ES-I3 (cell line): ENCODE data around the gene ADGRG6.
"Not testable (repeated sequence)": the region's sequence is repeated elsewhere in the genome, so short reads cannot be mapped to it uniquely, and the experiment has no call there.

Experiments
- H3K36me3 ChIP-seq: 2 replicates; pipeline ENCODE4 v1.6.1; 2013; ENCODE audit warnings: mild to moderate bottlenecking, low read length, control low read depth, moderate library complexity; ENCODE audit not compliant: insufficient read depth
- H3K4me1 ChIP-seq: 2 replicates; pipeline ENCODE4 v1.6.1; 2013; ENCODE audit warnings: mild to moderate bottlenecking, control low read depth, low read length; ENCODE audit not compliant: insufficient read depth
- H3K9ac ChIP-seq: 2 replicates; pipeline ENCODE4 v1.6.1; 2013; ENCODE audit warnings: low read depth, mild to moderate bottlenecking, low read length, moderate library complexity
- H3K9me3 ChIP-seq: 2 replicates; pipeline ENCODE4 v1.6.1; 2013; ENCODE audit warnings: mild to moderate bottlenecking, low read length, moderate library complexity; ENCODE audit not compliant: control insufficient read depth, insufficient read depth

The ADGRG6 gene

DNA sequence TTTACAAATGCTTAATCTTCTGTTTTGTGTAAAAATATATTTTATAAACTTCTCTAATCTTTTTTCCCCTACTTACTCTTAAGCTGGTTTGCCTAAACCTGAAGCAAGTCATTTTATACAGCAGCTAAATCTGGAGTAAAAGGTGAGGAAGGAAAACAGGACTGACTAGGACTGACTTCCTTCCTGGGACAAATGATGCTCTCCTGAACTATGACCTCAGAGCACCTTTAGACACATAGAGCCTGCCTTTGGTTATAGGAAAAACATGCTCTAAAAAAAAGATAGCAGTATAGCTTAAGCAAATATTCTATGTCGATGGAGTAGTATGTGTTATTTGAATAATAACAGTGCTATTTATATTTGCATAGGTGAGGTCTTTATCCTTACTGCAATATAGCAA is 21.5 kb upstream of the ADGRG6 start:
- no peak overlapping the region for H3K9ac ChIP-seq

DNA sequence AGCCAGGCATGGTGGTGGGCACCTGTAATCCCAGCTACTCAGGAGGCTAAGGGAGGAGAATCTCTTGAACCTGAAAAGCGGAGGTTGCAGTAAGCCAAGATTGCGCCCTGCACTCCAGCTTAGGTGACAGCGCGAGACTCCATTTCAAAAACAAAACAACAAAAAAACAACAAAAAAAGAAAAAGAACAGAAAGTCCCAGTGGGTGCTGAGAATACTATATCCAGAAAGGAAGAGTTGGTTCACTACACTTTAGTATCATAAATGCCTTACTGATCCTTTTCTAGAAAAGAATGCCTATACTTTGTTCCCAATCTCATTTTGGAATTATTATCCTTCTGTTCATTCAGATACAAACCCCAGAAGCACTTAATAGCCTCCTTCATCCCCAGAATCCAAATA is 20.9 kb upstream of the ADGRG6 start:
- no peaks in the 10 kb centered on the region; the same call in 1 of the 2 replicates for H3K9me3 ChIP-seq
- H3K9ac ChIP-seq = no peak overlapping the region
- H3K36me3 ChIP-seq = no peaks in the 10 kb centered on the region
- no peaks in the 10 kb centered on the region; the same call in 1 of the 2 replicates for H3K4me1 ChIP-seq

More for the DNA sequence above, 21.5 kb upstream of the ADGRG6 start:
- Histone ChIP-seq H3K9me3 (no peaks in the 10 kb centered on the region; the same call in 1 of the 2 replicates), H3K4me1 (no peaks in the 10 kb centered on the region; the same call in 1 of the 2 replicates), H3K36me3 (no peaks in the 10 kb centered on the region)

DNA sequence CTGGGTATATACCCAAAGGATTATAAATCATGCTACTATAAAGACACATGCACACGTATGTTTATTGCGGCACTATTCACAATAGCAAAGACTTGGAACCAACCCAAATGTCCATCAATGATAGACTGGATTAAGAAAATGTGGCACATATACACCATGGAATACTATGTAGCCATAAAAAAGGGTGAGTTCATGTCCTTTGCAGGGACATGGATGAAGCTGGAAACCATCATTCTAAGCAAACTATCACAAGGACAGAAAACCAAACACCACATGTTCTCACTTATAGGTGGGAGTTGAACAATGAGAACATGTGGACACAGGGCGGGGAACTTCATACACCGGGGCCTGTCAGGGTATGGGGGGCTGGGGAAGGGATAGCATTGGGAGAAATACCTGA is 18.7 kb upstream of the ADGRG6 start:
- not testable (repeated sequence) for H3K9ac ChIP-seq, H3K4me1 ChIP-seq, H3K9me3 ChIP-seq, H3K36me3 ChIP-seq

- H3K36me3 ChIP-seq = no peaks in the 10 kb centered on the region
- no peaks in the 10 kb centered on the region; the same call in 1 of the 2 replicates for H3K9me3 ChIP-seq
These were observed 17.4 kb upstream of the ADGRG6 start for GRCh38 chr6:142284419-142284818.

GRCh38 chr6:142285235-142286087 is 16.3 kb upstream of the ADGRG6 start:
- no peaks in the 10 kb centered on the region; the same call in 1 of the 2 replicates for H3K9me3 ChIP-seq
- H3K9ac ChIP-seq = no peak overlapping the region
- no peaks in the 10 kb centered on the region for H3K4me1 ChIP-seq
- H3K36me3 ChIP-seq = no peaks in the 10 kb centered on the region

More at GRCh38 chr6:142284419-142284818, 17.4 kb upstream of the ADGRG6 start:
- Histone ChIP-seq H3K9ac (no peak overlapping the region), H3K4me1 (no peaks in the 10 kb centered on the region; the same call in 1 of the 2 replicates)

DNA sequence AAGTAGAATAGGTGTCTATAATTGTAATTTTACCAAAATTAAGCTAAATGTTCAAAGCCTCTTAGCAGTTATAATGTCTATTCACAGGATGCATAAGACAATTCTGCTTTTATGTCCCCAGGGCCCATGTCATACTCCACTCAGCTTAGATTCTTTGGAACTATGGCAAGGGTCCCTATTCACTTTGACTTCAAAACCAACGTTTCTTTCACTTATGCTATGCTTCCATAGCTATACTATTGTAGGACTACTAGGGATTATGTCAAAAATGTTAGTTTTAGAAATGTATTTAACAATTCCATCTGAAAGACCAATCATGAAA is 15.8 kb upstream of the ADGRG6 start:
- no peaks in the 10 kb centered on the region for H3K4me1 ChIP-seq
- H3K9me3 ChIP-seq = no peaks in the 10 kb centered on the region; the same call in 1 of the 2 replicates
- no peaks in the 10 kb centered on the region for H3K36me3 ChIP-seq
- no peak overlapping the region for H3K9ac ChIP-seq

GRCh38 chr6:142289687-142290086 is 12.1 kb upstream of the ADGRG6 start:
- no peaks in the 10 kb centered on the region; the same call in 1 of the 2 replicates for H3K9me3 ChIP-seq
- no peaks in the 10 kb centered on the region for H3K4me1 ChIP-seq
- H3K36me3 ChIP-seq = no peaks in the 10 kb centered on the region
- H3K9ac ChIP-seq = no peak overlapping the region

GRCh38 chr6:142290851-142291250 is 11.0 kb upstream of the ADGRG6 start:
- no peaks in the 10 kb centered on the region for H3K36me3 ChIP-seq
- H3K4me1 ChIP-seq = no peaks in the 10 kb centered on the region

DNA sequence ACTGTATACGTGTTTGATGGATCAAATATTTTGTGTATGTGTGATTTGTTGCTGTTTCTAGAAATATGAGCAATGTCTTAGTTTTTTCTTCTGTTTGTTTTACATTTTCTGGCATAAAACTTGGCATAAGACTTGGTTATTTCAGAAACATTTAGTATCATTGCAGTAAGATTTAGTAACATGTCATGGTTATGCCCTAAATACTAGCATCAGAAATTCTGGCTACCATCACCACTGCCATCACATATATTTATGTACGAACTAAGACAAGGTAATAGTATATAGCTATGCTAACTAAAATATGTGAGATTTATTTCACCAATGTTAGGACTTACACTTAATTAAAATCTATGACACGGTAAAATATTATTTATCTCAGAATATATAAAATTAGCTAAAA is 10.3 kb upstream of the ADGRG6 start:
- Histone ChIP-seq H3K36me3 (no peaks in the 10 kb centered on the region), H3K9me3 (no peaks in the 10 kb centered on the region), H3K9ac (no peak overlapping the region), H3K4me1 (no peaks in the 10 kb centered on the region)

More at GRCh38 chr6:142290851-142291250, 11.0 kb upstream of the ADGRG6 start:
- Histone ChIP-seq H3K9ac (no peak overlapping the region), H3K9me3 (no peaks in the 10 kb centered on the region)

GRCh38 chr6:142292166-142292924 is 9.5 kb upstream of the ADGRG6 start:
- Histone ChIP-seq H3K36me3 (no peaks in the 10 kb centered on the region), H3K9ac (no peak overlapping the region), H3K9me3 (no peaks in the 10 kb centered on the region), H3K4me1 (no peaks in the 10 kb centered on the region)

- H3K36me3 ChIP-seq = no peaks in the 10 kb centered on the region
- H3K9ac ChIP-seq = no peak overlapping the region
- H3K4me1 ChIP-seq = no peaks in the 10 kb centered on the region
- no peaks in the 10 kb centered on the region for H3K9me3 ChIP-seq
These were observed 8.7 kb upstream of the ADGRG6 start for GRCh38 chr6:142293121-142293520.

DNA sequence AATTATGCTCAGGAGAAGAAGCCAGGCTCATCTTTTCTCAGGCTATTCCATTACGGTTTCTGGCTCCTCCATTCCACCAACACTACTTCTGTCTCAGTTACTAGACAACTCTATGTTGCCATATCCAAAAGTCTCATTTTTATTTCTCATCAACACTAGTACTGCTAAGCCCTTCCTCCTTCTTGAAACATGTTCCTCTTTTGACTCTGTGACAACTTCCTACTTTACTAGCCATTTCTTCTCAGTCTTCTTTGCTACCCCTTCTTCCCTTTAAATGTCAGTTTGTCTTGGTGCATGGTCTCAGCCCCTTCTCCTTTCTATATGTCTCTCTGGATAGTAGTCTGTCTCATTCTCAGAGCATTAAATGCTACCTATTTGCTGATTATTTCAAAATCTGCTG is 7.1 kb upstream of the ADGRG6 start:
- no peaks in the 10 kb centered on the region for H3K4me1 ChIP-seq
- no peaks in the 10 kb centered on the region for H3K9me3 ChIP-seq
- H3K9ac ChIP-seq = no peak overlapping the region
- no peaks in the 10 kb centered on the region for H3K36me3 ChIP-seq

DNA sequence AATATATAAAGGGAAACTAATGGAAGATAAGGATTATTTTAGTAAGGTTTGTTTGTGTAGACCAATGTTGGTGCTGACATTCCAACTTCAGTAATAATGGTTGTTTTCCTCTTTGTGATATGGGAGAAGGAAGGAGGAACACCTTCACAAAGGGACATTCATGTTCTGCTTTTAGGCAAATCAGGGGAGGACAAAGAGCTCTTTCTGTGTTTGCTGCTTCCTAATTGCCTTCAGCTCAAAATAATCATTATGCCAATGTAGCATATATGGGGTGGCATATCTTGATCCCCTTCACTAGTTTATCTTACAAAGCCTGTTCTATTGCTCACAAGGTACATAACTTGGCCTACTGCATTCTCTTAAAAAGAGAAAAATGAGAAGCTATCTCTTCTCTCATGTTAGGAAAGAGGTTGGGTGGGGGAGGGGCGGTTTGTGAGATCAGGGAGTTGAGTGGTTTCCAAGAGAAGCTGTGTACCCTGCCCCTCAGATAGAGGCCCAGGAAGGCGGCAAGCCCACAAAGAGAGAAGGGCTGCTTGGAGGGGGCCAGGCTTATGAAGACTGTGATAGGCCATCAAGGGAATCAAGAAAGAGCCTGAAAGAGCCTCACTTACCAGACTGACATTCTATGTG is 4.7 kb upstream of the ADGRG6 start:
- H3K9ac ChIP-seq = no peak overlapping the region
- no peaks in the 10 kb centered on the region for H3K36me3 ChIP-seq
- no peaks in the 10 kb centered on the region for H3K4me1 ChIP-seq
- H3K9me3 ChIP-seq = no peaks in the 10 kb centered on the region

DNA sequence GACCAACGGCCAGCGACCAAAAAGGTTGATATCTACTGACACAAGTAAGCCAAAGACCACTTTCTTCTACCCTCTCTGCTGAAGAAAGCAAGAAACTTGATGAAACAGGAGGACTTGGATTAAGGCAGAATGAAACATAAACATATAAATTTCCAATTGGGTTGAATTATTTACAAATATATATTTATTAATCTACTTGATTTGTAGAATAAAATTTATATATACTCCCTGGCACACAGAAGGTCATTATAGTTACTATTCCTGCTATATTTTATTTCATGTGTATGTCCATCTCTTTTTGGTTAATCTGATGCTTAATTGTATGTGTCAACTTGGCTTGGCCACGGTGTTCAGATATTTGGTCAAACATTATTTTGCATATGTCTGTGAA is 4.2 kb upstream of the ADGRG6 start:
- H3K36me3 ChIP-seq = no peaks in the 10 kb centered on the region
- H3K9ac ChIP-seq = no peak overlapping the region
- H3K4me1 ChIP-seq = no peaks in the 10 kb centered on the region
- H3K9me3 ChIP-seq = no peaks in the 10 kb centered on the region
